GM12891 (cell line): ENCODE data around the gene SPATA6.

Experiments used
- POLR2A ChIP-seq: IDR thresholded peaks from 2 replicates; pipeline ENCODE4 v1.6.1; 2011; ENCODE audit warnings: low read depth, low read length, control low read depth
- POLR2AphosphoS5 ChIP-seq: IDR thresholded peaks from 2 replicates; pipeline ENCODE4 v1.6.1; 2011; ENCODE audit warnings: low read depth, low read length, control low read depth
- TAF1 ChIP-seq: IDR thresholded peaks from 2 replicates; pipeline ENCODE4 v1.6.1; 2011; ENCODE audit warnings: low read depth, low read length, control low read depth

GRCh38 chr1:48422009-48422408 lies 50.0 kb downstream of the SPATA6 start:
- TF ChIP-seq TAF1 (no peak), POLR2AphosphoS5 (no peak), POLR2A (no peak)
